Dermis blood vessel endothelial cell (primary cell): ENCODE measurements around the gene UBE2J1. TPM values are rescaled to one million over a fixed set of nuclear protein-coding genes. Genes with fewer than 3 reads are reported as not detected.

Experiments
- DNase-seq: peaks from one replicate; pipeline ENCODE4 v3.0.0; 2010
- total RNA-seq: library from RNA; depleted of rRNA; stranded (reverse); fragments of >200 nt; gene quantifications from 2 replicates; pipeline ENCODE4 v1.2.3, GENCODE V29; 2014

UBE2J1 gene
- total RNA-seq, 1 donor from 2014 or later, result 48.2 TPM

- no peak for DNase-seq
Observed at GRCh38 chr6:89361171-89361570, 8.6 kb upstream of the UBE2J1 start.

- no peak for DNase-seq
Observed at GRCh38 chr6:89360415-89360999, 8.0 kb upstream of the UBE2J1 start.

GRCh38 chr6:89359561-89359960 is 7.0 kb upstream of the UBE2J1 start:
- DNase-seq, result no peak

GRCh38 chr6:89357390-89357789 is 4.9 kb upstream of the UBE2J1 start:
- DNase-seq, result peak; percentile 67

GRCh38 chr6:89356642-89357170 is 4.2 kb upstream of the UBE2J1 start:
- DNase-seq, result no peak

- no peak for DNase-seq
Observed at GRCh38 chr6:89355511-89356194, 3.1 kb upstream of the UBE2J1 start.

GRCh38 chr6:89353702-89354392 is 1.3 kb upstream of the UBE2J1 start:
- DNase-seq, result no peak

- DNase-seq, result no peak
Observed at GRCh38 chr6:89353118-89353556, 615 bp upstream of the UBE2J1 start.

- DNase-seq, result peak; percentile 29
Observed at GRCh38 chr6:89351671-89352277, 748 bp downstream of the UBE2J1 start.

- DNase-seq, result peak; percentile 89
Observed at GRCh38 chr6:89350281-89350966, 2.1 kb downstream of the UBE2J1 start.

- DNase-seq, result peak; percentile 19
Observed at GRCh38 chr6:89348372-89348771, 4.2 kb downstream of the UBE2J1 start.

GRCh38 chr6:89347825-89348224 is 4.7 kb downstream of the UBE2J1 start:
- DNase-seq, result peak; percentile 44

- DNase-seq, result no peak
Observed at GRCh38 chr6:89346433-89346832, 6.1 kb downstream of the UBE2J1 start.

- no peak for DNase-seq
Observed at GRCh38 chr6:89339565-89339964, 13.0 kb downstream of the UBE2J1 start.

GRCh38 chr6:89335164-89335563 is 17.4 kb downstream of the UBE2J1 start:
- DNase-seq, result peak; percentile 61

- DNase-seq, result no peak
Observed at GRCh38 chr6:89330910-89331309, 21.6 kb downstream of the UBE2J1 start.

- DNase-seq, result no peak
Observed at GRCh38 chr6:89328976-89329375, 23.5 kb downstream of the UBE2J1 start.

GRCh38 chr6:89324304-89324703 is 28.2 kb downstream of the UBE2J1 start:
- no peak for DNase-seq

- DNase-seq, result peak; percentile 81
Observed at GRCh38 chr6:89323511-89323971, 29.0 kb downstream of the UBE2J1 start.

GRCh38 chr6:89321131-89321970 is 31.2 kb downstream of the UBE2J1 start:
- no peak for DNase-seq

GRCh38 chr6:89320012-89320559 is 32.4 kb downstream of the UBE2J1 start:
- no peak for DNase-seq
